Activated CD4-positive, alpha-beta memory T cell treated with anti-CD3 and anti-CD28 coated beads, Interleukin-2, amount 10 ng/mL, durations not matched to agents 7 days and 5 days (primary cell): ENCODE results near the gene AIG1. TPM values are rescaled to one million over a fixed set of nuclear protein-coding genes. Genes with fewer than 3 reads are reported as not detected.
"Not testable (repeated sequence)": the region's sequence is repeated elsewhere in the genome, so short reads cannot be mapped to it uniquely, and the experiment has no call there.

ENCODE experiments used
- CTCF ChIA-PET: fragments of 350-600 bp; sonication (Branson Sonifier 250); formaldehyde crosslinking; loops from one replicate; lab custom pipeline; 2021; ENCODE audit warnings: antibody characterized with exemption, inconsistent platforms; lab: Charles Lee
- POLR2A ChIA-PET: fragments of 350-600 bp; sonication (Branson Sonifier 250); formaldehyde crosslinking; loops from one replicate; lab custom pipeline; 2021; ENCODE audit warnings: antibody characterized with exemption; lab: Charles Lee
- DNase-seq: peaks from one replicate; pipeline ENCODE4 v3.0.0-alpha.2; 2020
- H3K27ac Mint-ChIP-seq: one replicate; pipeline ENCODE4 v1.8.0; 2021; ENCODE audit warnings: mild to moderate bottlenecking, mixed read lengths
- H3K27me3 Mint-ChIP-seq: one replicate; pipeline ENCODE4 v1.8.0; 2021; ENCODE audit warnings: mixed read lengths
- H3K36me3 Mint-ChIP-seq: one replicate; pipeline ENCODE4 v1.8.0; 2021; ENCODE audit warnings: low read depth, mixed read lengths
- H3K4me1 Mint-ChIP-seq: one replicate; pipeline ENCODE4 v1.8.0; 2021; ENCODE audit warnings: mixed read lengths
- H3K4me3 Mint-ChIP-seq: one replicate; pipeline ENCODE4 v1.8.0; 2021; ENCODE audit warnings: mild to moderate bottlenecking, mixed read lengths
- H3K9me3 Mint-ChIP-seq: one replicate; pipeline ENCODE4 v1.8.0; 2021; ENCODE audit warnings: mixed read lengths
- total RNA-seq, 2 experiments: library from RNA; stranded (reverse); gene quantifications; one replicate each; pipeline ENCODE4 v1.2.3, GENCODE V29; 2021

AIG1 gene
- total RNA-seq, 2 experiments from 2014 or later = 8.4 to 9.9 TPM

DNA sequence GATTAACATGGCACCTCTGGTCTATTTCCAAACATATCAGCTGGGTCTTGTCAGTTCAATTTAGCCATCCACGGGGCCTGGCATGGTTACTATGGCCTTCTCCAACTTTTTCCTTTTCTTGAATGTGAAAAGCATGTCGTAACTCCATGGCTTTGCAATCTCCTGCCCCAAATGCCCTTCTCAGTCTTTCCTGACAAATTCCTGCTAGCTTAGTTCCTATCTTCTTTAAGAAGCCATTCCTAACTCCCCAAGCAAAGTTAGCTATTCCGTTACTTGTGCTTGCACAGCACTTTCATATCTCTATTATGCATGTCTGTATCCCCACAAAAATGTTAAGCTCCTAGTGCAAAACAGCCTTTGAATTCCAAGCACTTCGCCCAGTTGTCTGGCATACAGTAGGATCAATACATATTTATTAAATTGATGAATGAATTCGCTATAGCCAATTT, 105.6 kb downstream of the AIG1 start:
- no peak overlapping the region for H3K27ac Mint-ChIP-seq
- no peaks in the 10 kb centered on the region for H3K27me3 Mint-ChIP-seq
- no peak for DNase-seq
- no peaks in the 10 kb centered on the region for H3K4me1 Mint-ChIP-seq
- no peaks in the 10 kb centered on the region for H3K9me3 Mint-ChIP-seq
- ChIA-PET POLR2A (no interaction called here), CTCF (interaction anchor here (0.7 kb wide), 1 partner anchor 9 kb away, joined by 3 read pairs; no protein-coding TSS in a partner anchor)
- H3K4me3 Mint-ChIP-seq = no peak overlapping the region
- H3K36me3 Mint-ChIP-seq = no peaks in the 10 kb centered on the region

DNA sequence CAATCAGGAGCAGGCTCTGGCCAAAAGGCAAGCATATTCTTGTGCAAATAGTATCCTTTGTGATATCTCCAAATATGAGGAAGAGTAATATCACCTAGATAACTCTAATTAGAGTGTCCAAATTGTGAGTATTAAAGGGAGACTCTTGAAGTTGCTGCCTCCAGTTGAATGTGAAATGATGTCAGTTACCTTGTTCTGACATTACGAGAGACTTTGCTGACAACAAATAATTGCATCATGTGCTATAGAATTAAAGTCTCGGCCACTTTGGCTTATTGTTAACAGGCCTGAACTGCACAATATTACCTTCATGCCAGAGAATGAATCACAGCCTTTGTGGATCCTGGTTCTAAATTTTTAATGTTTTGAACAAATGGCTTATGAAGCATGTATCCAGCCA, 106.5 kb downstream of the AIG1 start:
- no peaks in the 10 kb centered on the region for H3K9me3 Mint-ChIP-seq
- no peak overlapping the region for H3K27ac Mint-ChIP-seq
- ChIA-PET POLR2A (no interaction called here), CTCF (no interaction called here)
- H3K27me3 Mint-ChIP-seq = no peaks in the 10 kb centered on the region
- no peaks in the 10 kb centered on the region for H3K4me1 Mint-ChIP-seq
- DNase-seq = no peak
- no peaks in the 10 kb centered on the region for H3K36me3 Mint-ChIP-seq
- no peak overlapping the region for H3K4me3 Mint-ChIP-seq

DNA sequence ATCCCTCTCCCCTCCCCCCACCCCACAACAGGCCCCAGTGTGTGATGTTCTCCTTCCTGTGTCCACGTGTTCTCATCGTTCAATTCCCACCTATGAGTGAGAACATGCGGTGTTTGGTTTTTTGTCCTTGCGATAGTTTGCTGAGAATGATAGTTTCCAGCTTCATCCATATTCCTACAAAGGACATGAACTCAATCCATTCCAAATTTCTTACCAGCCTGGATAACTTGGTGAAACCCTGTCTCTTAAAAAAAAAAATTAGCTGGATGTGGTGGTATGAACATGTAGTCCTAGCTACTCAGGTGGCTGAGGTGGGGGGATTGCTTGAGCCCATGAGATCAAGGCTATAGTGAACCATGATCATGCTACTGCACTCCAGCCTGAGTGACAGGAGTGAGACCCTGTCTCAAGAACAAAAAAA, 107.7 kb downstream of the AIG1 start:
- CTCF ChIA-PET, H3K4me1 Mint-ChIP-seq, H3K9me3 Mint-ChIP-seq, H3K27ac Mint-ChIP-seq, H3K4me3 Mint-ChIP-seq, DNase-seq, POLR2A ChIA-PET, H3K36me3 Mint-ChIP-seq, H3K27me3 Mint-ChIP-seq: not testable (repeated sequence)

DNA sequence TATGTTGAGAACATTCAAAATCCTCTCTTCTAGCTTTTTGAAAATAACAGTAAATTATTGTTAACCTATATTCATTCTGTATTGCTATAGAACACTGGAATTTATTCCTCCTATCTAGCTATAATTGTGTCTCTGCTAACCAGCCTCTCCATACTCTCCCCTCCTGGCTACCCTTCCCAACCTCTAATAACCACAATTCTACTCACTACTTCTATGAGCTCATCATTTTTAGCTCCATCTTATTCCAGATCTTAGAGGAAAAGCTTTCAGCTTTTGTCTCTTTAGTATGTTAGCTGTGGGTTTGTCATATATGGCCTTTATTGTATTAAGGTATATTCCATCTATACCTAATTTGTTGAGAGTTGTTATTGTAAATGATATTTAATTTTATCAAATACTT, 108.8 kb downstream of the AIG1 start:
- CTCF ChIA-PET = no interaction called here
- Mint-ChIP-seq H3K27ac (no peak overlapping the region), H3K4me1 (no peaks in the 10 kb centered on the region), H3K4me3 (no peak overlapping the region), H3K27me3 (no peaks in the 10 kb centered on the region), H3K36me3 (peaks cover 4% of the 10 kb centered on the region), H3K9me3 (peaks cover 5% of the 10 kb centered on the region)
- POLR2A ChIA-PET = no interaction called here
- DNase-seq = no peak

DNA sequence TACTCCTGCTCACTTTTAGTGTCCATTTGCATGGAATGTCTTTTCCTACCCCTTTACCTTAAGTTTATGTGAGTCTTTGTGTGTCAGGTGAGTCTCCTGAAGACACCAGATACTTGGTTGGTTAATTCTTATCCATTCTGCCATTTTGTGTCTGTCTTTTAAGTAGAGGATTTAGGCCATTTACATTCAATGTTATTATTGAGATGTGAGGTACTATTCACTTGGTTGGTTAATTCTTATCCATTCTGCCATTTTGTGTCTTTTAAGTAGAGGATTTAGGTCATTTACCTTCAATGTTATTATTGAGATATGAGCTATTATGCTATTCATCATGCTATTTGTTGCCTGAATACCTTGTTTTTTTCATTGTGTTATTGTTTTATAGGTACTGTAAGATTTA, 113.8 kb downstream of the AIG1 start:
- ChIA-PET CTCF (interaction anchor here (1.3 kb wide), 1 partner anchor 8 kb away, joined by 3 read pairs; no protein-coding TSS in a partner anchor), POLR2A (interaction anchor here (1.2 kb wide), 1 partner anchor 9 kb away, joined by 3 read pairs; no protein-coding TSS in a partner anchor)
- no peak for DNase-seq
- H3K27ac Mint-ChIP-seq = no peak overlapping the region
- H3K4me1 Mint-ChIP-seq = no peaks in the 10 kb centered on the region
- H3K36me3 Mint-ChIP-seq = peaks cover 11% of the 10 kb centered on the region
- H3K9me3 Mint-ChIP-seq = peaks cover 19% of the 10 kb centered on the region
- no peak overlapping the region for H3K4me3 Mint-ChIP-seq
- H3K27me3 Mint-ChIP-seq = no peaks in the 10 kb centered on the region

DNA sequence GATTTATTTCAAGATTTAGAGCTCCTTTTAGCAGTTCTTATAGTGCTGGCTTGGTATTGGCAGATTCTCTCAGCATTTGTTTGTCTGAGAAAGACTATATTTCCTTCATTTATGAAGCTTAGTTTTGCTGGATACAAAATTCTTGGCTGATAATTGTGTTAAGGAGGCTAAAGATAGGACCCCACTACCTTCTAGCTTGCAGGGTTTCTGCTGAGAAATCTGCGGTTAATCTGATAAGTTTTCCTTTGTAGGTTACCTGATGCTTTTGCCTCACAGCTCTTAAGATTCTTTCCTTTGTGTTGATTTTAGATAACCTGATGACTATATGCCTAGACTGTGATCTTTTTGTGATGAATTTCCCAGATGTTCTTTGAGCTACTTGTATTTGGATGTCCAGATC, 114.3 kb downstream of the AIG1 start:
- no peaks in the 10 kb centered on the region for H3K27me3 Mint-ChIP-seq
- no peaks in the 10 kb centered on the region for H3K4me1 Mint-ChIP-seq
- H3K36me3 Mint-ChIP-seq = peaks cover 11% of the 10 kb centered on the region

DNA sequence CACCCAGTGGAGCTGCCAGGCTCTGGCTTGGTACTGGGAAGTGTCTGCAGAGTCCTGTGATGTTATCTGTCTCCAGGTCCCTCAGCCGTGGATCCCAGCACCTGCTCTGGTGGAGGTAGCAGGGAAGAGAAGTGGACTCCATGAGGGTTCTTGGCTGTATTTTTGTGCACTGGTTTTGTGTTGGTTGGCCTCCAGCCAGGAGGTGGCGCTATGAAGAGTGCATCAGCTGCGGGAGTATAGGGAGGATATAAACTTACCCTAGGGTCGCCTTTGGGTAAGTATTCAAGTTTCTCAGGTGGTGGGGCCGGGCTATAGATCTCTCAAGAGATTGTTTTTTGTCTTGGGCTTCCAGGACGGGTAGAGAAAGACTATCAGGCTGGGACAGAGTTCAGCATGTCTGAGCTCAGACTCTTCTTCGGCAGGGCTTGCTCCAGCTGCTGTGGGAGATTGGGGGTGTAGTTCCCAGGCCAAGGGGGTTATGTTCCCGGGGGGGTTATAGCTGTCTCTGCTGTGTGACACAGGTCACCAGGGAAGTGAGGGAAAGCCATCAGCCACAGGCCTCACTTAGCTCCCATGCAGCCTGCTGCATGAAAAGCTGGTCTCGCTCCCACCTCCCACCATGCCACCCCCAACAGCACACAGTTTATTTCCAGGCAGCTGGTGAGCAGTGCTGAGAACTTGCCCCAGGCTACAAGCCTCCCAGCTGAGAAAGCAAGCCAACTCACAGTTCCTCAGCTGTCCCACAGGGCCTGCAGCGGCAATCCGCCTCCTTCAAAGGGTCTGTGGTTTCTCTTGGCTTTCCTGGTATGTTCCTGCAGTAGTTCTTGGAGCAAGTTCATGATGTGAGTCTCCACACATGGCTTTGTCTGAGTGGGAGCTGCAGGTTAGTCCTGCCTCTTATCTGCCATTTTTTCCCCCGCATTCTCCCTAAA, 115.7 kb downstream of the AIG1 start:
- CTCF ChIA-PET = no interaction called here
- Mint-ChIP-seq H3K27me3 (no peaks in the 10 kb centered on the region), H3K9me3 (peaks cover 19% of the 10 kb centered on the region), H3K27ac (no peak overlapping the region), H3K4me3 (no peak overlapping the region), H3K36me3 (peaks cover 11% of the 10 kb centered on the region), H3K4me1 (no peaks in the 10 kb centered on the region)
- DNase-seq = no peak
- POLR2A ChIA-PET = no interaction called here

More for the DNA sequence above, 114.3 kb downstream of the AIG1 start:
- no peak for DNase-seq
- ChIA-PET POLR2A (interaction anchor here (1.2 kb wide), 1 partner anchor 9 kb away, joined by 3 read pairs; no protein-coding TSS in a partner anchor), CTCF (interaction anchor here (1.3 kb wide), 1 partner anchor 8 kb away, joined by 3 read pairs; no protein-coding TSS in a partner anchor)
- Mint-ChIP-seq H3K9me3 (peaks cover 19% of the 10 kb centered on the region), H3K27ac (no peak overlapping the region), H3K4me3 (no peak overlapping the region)

DNA sequence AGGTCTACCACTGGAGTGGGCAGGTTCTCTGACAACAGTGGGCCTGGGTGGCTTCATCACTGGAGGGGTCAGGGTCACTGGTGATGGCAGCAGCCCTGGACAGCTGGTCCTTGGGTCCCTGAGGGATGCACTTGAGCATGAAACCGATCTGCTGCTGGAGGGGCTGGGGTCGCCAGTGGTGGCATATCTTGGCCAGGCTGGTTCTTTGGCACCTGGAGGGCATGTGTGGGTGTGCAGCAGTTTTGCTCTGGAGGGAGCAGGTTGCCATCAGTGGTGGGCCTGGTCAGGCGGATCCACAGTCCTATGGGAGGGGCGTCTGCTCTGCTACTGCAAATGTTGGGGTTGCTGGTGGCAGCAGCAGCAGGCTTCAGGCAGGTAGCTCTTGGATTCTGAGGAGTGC, 117.0 kb downstream of the AIG1 start:
- H3K36me3 Mint-ChIP-seq = peaks cover 11% of the 10 kb centered on the region
- no peak overlapping the region for H3K27ac Mint-ChIP-seq
- no peak for DNase-seq
- ChIA-PET CTCF (no interaction called here), POLR2A (no interaction called here)
- H3K4me3 Mint-ChIP-seq = no peak overlapping the region
- H3K9me3 Mint-ChIP-seq = peaks cover 19% of the 10 kb centered on the region
- no peaks in the 10 kb centered on the region for H3K27me3 Mint-ChIP-seq
- no peaks in the 10 kb centered on the region for H3K4me1 Mint-ChIP-seq

DNA sequence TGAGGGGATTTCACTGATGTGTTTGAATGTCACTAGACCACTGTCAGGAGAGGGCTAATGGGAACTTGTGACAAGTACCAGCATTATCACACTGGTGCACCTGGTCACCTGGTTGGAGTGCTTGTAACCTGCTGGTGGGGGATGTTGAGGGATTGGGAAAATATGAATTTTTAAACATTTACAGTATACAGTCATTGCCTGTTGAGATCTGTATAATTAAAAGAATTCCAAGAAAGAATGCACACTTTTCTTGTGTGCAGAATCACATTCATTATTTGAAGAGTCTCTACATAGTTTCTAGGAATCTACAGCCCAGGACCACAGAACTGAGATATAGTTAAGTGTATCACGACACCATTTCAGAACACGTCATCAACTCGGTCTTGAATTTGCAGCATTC, 118.4 kb downstream of the AIG1 start:
- ChIA-PET POLR2A (no interaction called here), CTCF (no interaction called here)
- H3K4me1 Mint-ChIP-seq = no peaks in the 10 kb centered on the region
- H3K4me3 Mint-ChIP-seq = no peak overlapping the region
- no peak for DNase-seq
- no peak overlapping the region for H3K27ac Mint-ChIP-seq
- H3K9me3 Mint-ChIP-seq = peaks cover 15% of the 10 kb centered on the region
- no peaks in the 10 kb centered on the region for H3K27me3 Mint-ChIP-seq
- peaks cover 7% of the 10 kb centered on the region for H3K36me3 Mint-ChIP-seq

DNA sequence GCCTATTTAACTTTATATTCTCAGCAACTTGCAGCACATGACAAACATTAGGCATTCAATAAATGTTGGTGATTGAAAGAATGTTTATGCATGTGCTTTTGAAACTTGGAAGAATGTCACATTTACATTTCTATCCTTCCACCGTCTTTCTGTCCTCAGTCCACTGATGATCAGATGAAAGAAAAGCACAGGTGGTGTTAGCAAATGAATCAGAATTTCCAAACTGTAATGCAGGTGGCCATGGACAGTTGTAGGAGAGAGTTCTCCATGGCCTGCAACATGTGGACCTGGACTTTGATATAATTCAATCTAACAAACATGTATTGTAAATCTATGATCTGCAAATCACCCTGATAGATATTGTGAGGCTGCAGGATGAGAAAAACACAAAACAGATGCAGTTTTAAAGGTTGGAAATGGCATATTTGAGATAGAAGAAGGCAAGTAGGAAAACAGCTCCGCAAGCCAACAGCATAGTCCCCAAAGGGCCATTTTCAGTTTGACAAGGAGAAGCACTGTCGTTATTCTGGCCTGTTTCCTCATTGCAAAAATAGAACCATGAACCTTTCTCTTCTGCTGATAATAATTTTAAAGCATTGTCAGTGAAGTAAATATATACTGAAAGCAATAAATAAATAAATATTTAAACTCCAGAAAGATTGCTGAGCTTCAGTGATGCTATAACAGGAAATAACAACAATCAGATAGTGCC, 119.4 kb downstream of the AIG1 start:
- DNase-seq = no peak
- Mint-ChIP-seq H3K4me1 (no peaks in the 10 kb centered on the region), H3K27ac (no peak overlapping the region), H3K9me3 (peaks cover 11% of the 10 kb centered on the region), H3K36me3 (peaks cover 6% of the 10 kb centered on the region), H3K27me3 (no peaks in the 10 kb centered on the region), H3K4me3 (no peak overlapping the region)
- ChIA-PET POLR2A (no interaction called here), CTCF (no interaction called here)

DNA sequence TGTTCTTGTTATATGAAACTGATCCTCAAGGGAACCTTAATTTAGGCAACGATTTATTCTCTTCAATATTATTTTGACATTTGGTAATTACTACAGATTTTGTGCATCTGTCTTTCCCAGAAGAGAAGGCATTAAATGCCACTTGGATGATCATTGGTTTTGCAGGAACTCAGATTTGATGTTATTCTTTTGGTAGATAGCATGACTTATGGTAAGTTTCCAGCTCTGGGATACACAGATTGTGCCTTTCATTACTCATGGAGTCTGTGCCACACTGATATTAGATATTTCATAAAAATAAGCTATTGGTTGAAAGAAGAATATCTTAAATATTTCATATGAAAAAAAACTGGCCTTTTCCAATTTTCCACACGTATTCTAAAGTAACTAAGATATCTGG, 120.1 kb downstream of the AIG1 start:
- no peaks in the 10 kb centered on the region for H3K36me3 Mint-ChIP-seq
- H3K9me3 Mint-ChIP-seq = peaks cover 8% of the 10 kb centered on the region
- ChIA-PET CTCF (no interaction called here), POLR2A (no interaction called here)
- no peak overlapping the region for H3K4me3 Mint-ChIP-seq
- H3K27me3 Mint-ChIP-seq = no peaks in the 10 kb centered on the region
- no peak for DNase-seq
- H3K27ac Mint-ChIP-seq = no peak overlapping the region
- no peaks in the 10 kb centered on the region for H3K4me1 Mint-ChIP-seq

DNA sequence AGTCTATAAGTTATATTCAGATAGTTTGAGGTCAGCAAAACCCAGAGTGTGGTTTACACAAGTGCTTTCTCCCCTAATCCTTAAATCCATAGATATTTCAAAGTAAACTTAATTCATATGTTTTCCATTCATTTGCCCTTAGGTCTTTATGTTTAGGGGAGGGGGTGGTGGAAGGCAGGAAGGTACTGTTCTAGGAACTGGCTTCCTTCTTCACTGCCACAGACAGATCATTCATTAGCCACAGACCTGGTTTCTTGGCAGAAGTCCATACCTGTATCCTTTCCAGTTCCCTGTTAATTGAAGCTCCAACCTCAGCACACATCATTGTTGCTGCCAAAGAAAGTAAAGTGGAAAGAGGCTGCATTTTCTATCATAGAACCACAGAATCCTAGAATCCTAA, 123.0 kb downstream of the AIG1 start:
- ChIA-PET POLR2A (interaction anchor here (0.8 kb wide), 1 partner anchor 9 kb away, joined by 3 read pairs; no protein-coding TSS in a partner anchor), CTCF (no interaction called here)
- H3K36me3 Mint-ChIP-seq = no peaks in the 10 kb centered on the region
- H3K27me3 Mint-ChIP-seq = no peaks in the 10 kb centered on the region
- DNase-seq = no peak
- no peak overlapping the region for H3K27ac Mint-ChIP-seq
- no peaks in the 10 kb centered on the region for H3K9me3 Mint-ChIP-seq
- H3K4me1 Mint-ChIP-seq = no peaks in the 10 kb centered on the region
- no peak overlapping the region for H3K4me3 Mint-ChIP-seq

DNA sequence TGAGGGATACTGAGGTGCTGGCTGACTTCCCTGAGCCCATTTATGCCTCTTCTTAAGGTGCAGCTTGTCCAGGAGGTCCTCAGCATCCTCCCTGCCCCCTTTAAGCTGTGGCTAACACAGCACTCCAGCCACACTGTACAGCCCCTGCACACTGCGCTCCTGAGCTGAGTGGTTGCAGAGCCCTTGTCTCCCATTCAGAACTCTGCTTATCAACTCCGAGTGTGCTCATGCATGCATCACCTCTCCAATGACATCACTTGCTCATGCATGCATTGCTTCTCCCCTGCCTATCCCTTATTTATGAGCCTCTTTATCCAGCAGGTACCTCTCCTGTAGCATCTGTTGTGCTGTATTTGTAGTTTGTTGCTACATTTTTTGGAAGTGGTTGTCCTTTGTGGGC, 124.6 kb downstream of the AIG1 start:
- ChIA-PET POLR2A (no interaction called here), CTCF (no interaction called here)
- Mint-ChIP-seq H3K27ac (no peak overlapping the region), H3K36me3 (no peaks in the 10 kb centered on the region), H3K4me1 (no peaks in the 10 kb centered on the region), H3K9me3 (no peaks in the 10 kb centered on the region), H3K4me3 (no peak overlapping the region), H3K27me3 (no peaks in the 10 kb centered on the region)
- DNase-seq = no peak
